Panc1 (cell line): ENCODE results near the gene KASH5.

Experiments
- CTCF ChIP-seq: fragments of 450-650 bp; IDR thresholded peaks from 2 replicates; pipeline ENCODE4 v1.5.1; 2017; ENCODE audit warnings: mild to moderate bottlenecking
- POLR2AphosphoS5 ChIP-seq: IDR thresholded peaks from 2 replicates; pipeline ENCODE4 v1.6.1; 2012; ENCODE audit warnings: mild to moderate bottlenecking, low read depth, low read length, moderate library complexity
- REST ChIP-seq, 2 experiments: IDR thresholded peaks; 2 replicates each; pipeline ENCODE4 v1.6.1; 2011 to 2012; ENCODE audit warnings: low read depth in 2 of 2, control low read depth in 1 of 2, low read length in 1 of 2, mild to moderate bottlenecking in 1 of 2, moderate library complexity in 1 of 2; ENCODE audit not compliant: insufficient read depth in 1 of 2
- SIN3A ChIP-seq: IDR thresholded peaks from 2 replicates; pipeline ENCODE4 v1.6.1; 2012; ENCODE audit warnings: low read depth, mild to moderate bottlenecking, low read length, moderate library complexity, borderline replicate concordance; ENCODE audit not compliant: insufficient read depth
- TCF7L2 ChIP-seq: IDR thresholded peaks from 2 replicates; pipeline ENCODE4 v1.6.1; 2011; ENCODE audit warnings: mild to moderate bottlenecking, low read depth, low read length, inconsistent platforms

GRCh38 chr19:49423985-49424303 is 35.9 kb downstream of the KASH5 start:
- TF ChIP-seq TCF7L2: no peak
- no peak for TF ChIP-seq CTCF
- no peak for TF ChIP-seq SIN3A
- TF ChIP-seq POLR2AphosphoS5: no peak
- no peak for TF ChIP-seq REST (IDR thresholded peaks at IDR 0.05; ENCODE audit: insufficient read depth in 1 of 2, low read depth in 2 of 2, low read length in 1 of 2)
